HG03175 (cell line): ENCODE measurements around the gene GLI2.

ENCODE experiments used
- ATAC-seq: cut with Tn5 transposase; IDR thresholded peaks from one replicate; pipeline ENCODE4 v1.9.1; 2021; ENCODE audit warnings: mild to moderate bottlenecking, moderate library complexity; ENCODE audit not compliant: unreplicated experiment

The GLI2 gene

GRCh38 chr2:120769076-120769786, 33.6 kb downstream of the GLI2 start:
- ATAC-seq, result no peak

DNA sequence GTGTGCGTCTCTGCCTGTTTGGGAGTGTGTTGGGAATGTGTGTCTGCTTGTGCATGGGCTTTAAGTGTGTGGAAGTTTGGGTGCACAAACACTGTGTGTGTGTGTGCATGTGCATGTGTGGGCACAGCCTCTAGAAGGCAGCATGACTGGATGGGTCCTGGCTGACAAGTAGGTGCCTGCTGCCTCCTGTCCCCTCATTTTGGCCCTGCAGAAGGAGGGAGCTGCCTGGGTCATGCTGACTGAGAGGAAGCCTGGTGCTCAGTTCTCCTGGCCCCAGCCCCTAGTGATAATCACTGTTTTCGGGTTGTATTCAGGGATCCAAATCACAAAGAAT, 34.1 kb downstream of the GLI2 start:
- no peak for ATAC-seq

DNA sequence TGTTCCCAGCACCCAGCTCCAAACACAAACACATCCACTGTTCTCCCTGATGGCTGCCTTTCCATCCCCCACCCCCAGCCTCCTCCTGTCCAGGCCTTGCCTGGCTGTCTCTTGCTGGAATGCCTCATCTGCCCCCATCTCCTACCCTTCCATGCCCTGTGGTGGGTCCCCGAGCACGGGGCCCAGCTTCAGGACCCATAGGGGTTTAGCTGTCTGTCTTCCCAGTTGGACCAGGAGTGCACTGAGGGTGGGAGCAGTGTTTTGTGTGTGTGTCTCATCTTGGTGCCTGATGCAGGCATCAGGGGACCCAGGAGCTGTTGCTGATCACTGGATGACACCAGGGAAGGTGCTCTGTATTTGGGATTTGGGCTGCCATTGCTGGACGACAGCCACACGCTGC, 34.5 kb downstream of the GLI2 start:
- ATAC-seq, result no peak

- ATAC-seq, result no peak
These were observed 35.0 kb downstream of the GLI2 start for GRCh38 chr2:120770641-120771040.

DNA sequence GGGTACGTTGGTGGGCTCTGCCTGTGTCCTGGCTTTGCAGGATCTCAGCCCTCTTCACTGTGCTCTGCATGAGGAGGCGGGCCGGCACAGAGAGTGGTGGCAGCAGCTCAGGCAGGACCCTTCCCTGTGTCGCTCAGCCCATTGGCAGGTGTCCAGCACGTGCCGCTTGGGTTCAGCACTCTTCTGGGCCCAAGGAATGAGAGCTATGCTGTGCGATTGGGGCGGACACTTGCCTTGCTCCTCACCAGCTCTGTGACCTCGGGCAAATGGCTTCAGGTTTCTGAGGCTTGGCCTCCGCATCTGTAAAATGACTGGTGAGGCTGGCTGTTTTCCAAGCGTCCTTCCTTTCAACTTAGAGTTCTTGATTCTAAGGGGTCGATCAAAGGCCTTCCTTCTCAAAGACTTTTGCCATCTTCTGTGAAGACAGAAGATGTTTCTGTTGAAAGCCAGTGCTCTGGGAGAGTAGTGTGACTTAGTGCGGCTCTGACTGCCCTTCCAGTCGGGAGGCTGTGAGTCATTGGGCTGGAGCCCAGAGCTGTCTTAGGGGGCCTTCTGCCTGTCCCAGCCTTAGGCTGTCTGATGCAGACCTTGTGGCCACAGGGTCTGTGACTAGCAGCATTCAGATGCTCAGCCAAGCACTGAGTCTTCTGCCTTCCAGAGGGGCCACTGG, 35.6 kb downstream of the GLI2 start:
- no peak for ATAC-seq

DNA sequence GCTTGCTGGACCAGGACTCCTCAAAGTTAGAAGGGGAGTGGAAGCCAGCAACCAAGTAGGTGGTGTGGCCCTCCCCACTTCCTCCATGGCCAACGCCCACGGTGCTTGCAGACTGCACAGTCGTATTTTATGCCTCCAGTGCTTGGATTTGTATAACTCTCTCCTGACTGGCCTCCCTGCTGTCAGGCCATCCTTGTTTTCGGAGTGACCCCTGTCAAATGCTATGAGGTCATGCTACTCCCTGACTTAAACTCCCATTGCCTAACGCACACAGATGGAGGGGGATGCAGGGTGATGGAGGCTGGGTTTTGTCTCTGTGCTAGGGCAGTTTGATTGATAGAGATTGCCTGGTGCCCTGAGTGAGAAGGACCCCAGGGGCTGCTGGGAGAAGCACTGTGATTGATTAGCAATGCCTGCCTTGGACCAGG, 36.1 kb downstream of the GLI2 start:
- ATAC-seq, result no peak

DNA sequence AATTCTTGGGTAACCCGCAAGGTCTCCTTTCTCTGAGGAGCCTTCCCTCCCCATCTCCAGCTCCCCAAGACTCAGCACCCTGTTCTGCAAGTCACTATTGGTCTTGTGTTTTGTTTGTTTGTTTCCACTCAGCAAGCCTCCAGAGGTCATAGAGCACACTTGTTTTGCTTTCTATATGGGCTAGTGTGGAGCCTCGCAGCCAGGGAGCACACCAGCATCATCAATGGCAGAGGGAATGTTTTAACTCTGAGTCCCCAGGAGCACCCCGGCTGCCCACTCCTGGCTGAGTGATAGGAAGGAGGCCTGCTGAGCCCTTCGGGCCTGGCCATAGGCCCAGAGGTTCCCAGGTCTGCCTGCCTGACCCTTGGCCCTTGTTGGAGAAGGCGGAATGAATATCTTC, 36.6 kb downstream of the GLI2 start:
- ATAC-seq, result no peak

DNA sequence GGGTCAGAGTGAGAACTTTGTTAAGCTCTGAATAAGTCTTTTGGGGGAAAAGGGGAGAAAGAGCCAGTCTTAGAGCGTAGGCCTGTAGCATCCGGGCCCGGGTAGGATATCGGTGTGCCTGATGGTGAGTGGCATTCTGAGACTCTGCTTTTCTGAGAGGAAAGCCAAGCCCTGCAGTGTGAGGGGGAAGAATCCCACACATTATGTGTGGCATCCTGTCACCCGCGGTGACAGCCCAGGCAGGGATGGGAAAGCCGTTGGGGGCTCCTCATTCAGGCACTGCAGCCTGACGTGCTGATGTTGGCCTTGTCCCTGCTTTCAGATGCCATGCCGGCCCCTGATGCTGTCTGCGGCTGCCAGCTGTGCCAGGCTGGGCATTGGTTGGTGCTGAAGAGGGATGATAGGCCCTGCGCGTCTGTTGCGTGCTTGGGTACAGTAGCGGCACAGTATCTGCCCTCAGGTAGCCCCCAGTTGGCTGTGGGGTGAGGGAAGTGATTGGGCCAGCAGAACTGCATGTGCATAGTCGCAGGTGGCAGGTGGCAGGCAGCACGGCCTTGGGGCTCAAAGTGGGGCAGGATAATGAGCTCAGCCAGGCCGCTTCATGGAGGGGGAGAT, 37.6 kb downstream of the GLI2 start:
- ATAC-seq, result no peak

- ATAC-seq, result no peak
These were observed 39.0 kb downstream of the GLI2 start for GRCh38 chr2:120774557-120775160.

DNA sequence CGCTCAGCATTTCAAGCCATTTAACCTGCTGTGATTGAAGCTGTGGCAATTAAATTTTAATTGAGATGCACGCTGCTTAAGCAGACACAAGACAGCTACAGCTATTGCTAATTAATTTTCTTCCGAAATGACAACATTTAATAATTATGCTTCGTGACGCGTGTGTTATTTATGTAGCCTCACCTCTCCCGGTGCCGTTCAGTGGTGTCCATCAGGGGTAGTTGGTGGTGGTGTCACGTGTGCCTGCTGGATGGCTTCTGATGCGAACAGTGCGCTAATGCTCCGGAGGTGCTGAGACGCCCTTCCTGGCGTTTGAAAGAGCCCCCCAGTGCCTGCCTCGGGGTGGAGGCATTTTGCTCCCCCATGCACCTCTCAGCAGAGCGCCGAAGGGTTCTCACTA, 39.5 kb downstream of the GLI2 start:
- no peak for ATAC-seq

DNA sequence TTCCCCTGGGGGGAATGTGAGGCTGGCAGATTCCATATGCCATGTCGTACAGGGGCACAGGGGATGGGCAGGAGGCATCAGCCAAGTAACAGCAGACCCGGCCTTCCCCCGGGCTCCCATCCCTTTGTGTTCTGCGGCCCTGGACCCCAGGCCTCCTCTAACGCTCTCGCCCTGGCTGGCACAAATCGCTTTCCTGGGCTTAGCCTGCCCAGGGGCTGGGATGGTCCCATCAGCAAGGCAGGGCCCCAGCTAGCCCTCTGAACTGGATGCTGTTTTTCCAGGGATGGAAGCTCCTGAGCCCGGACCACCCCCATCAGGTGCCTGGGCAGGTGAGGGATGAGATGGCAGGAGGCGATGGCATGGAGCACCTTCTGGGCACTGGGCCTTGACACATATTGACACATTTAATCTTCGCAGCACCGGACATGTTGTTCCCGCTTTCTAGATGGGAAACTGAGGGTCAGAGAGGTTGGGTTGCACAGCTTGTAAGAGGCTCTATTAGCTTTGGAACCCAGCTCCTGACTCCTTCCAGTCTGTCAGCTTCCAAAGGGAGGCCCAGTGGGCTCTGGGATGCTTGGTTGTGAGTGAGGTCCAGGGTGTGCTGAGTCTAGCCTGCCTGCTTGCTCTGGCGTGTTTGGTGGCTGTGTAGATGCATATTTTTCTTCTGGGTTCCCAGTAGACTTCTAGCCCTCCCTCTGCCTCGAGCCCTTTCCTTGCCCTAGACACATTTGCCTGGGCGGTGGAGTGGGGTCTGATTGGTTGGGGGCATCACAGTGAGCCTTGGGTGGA, 40.3 kb downstream of the GLI2 start:
- no peak for ATAC-seq

DNA sequence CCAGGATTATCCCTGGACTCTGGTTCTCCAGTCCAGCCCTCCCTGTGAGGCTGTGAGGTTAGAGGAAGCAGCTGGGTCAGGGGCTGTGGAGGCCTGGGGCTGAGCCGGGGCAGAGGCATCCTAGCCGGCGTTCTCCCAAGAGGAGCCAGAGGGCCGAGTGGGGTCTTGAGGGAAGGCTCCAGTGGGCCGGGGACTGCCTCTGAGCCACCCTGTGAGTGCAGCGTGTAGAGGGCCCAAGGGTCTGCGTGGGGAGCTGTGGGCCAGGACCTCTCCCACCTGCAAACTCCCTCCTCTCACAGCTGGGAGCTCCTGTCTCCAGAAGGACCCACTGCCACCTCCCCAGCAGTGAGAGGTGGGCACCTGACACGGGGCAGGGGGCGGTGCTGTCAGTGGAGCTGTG, 41.0 kb downstream of the GLI2 start:
- ATAC-seq, result no peak

GRCh38 chr2:120777170-120777751, 41.6 kb downstream of the GLI2 start:
- ATAC-seq, result no peak

GRCh38 chr2:120777787-120778186, 42.1 kb downstream of the GLI2 start:
- no peak for ATAC-seq

DNA sequence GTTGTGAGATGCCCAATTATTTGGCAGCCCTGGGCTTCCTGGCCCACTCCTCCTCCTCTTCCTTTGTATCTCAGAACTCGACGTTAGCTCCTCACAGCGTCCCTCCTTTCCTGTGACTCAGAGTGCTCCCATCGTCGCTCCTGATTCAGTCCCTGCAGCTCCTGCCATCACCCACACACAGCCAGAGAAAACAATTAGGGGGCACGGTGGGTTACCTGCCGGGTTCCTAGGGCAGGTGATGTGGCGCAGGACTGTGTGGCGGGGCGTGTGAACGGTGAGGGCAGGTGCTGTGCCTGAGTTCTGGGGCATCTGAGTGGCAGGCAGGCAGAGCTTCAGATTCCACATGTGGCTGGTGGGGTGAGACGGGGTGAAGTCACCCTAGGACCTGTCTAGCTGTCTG, 42.6 kb downstream of the GLI2 start:
- no peak for ATAC-seq

- no peak for ATAC-seq
These were observed 44.2 kb downstream of the GLI2 start for GRCh38 chr2:120779781-120780283.

DNA sequence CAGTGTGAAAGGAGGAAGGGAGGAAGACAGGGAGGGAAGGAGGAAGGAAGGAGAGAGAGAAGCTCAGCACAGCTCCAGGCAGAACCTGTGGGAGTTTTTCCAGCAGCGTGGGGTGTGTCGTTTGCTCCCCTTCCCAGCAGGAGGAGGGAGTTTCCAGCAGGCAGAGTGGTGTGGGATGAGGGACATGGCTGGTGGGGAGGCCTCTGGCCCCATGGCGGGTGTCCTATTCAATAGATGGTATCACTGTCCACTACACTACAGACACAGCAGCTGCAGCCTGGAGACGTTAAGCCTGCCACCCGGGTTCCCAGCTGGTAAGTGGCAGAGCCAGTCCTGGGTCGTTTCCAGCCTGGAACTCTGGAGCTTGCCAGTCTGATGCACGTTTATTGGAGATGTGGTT, 44.7 kb downstream of the GLI2 start:
- no peak for ATAC-seq

DNA sequence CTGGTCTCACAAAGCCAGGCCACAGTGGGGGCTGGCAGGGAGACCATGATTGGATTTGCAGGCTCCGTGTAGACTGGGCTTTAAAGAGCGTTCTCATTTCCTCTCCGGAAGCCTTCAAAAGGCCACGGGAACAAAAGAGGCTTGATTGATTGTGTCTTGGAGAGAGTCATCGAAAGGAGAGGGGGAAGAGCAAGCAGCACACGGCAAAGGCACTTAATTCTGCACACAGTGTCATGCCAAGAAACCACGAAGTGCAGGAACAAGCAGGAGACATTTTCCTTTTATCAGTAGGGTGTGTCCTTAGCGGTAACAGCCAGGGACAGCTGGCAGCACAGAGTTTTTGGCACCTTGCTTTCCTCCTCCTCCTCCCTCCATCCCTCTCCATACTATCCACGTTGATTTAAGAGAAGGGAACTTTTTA, 47.7 kb downstream of the GLI2 start:
- ATAC-seq, result no peak

- no peak for ATAC-seq
These were observed 48.3 kb downstream of the GLI2 start for GRCh38 chr2:120783969-120784372.
